Measurements from ENCODE around the gene DHX8. TPM values are rescaled to one million over a fixed set of nuclear protein-coding genes. Genes with fewer than 3 reads are reported as not detected.
"Not testable (repeated sequence)": the region's sequence is repeated elsewhere in the genome, so short reads cannot be mapped to it uniquely, and the experiment has no call there.

Gene DHX8
- total and polyA plus RNA-seq, 2 donors (not counting 1 experiment from before 2014, with no cell fraction given), result 31.2 to 42.3 TPM

DNA sequence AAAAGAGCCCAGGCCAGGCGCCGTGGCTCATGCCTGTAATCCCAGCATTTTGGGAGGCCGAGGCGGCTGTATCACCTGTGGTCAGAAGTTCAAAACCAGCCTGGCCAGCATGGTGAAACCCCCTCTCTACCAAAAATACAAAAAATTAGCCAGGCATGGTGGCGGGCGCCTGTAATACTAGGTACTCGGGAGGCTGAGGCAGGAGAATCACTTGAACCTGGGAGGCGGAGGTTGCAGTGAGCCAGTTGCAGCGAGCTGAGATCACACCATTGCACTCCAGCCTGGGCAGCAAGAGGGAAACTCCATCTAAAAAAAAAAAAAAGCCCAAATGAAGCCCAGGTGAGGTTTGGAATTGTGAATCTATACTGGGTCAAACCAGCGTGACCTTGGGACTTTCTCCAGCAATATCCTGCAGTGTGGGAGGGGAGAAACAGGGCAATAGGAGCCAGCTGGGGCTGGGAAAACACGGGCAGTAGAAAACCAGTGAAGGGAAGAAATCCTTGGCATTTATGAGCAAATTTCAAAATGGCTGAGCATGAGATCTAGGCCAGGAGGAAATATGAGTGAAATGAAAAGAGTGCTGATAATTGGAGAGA, 8.2 kb upstream of the DHX8 start:
- H3K4me2 ChIP-seq (ENCODE audit: extremely low read depth, insufficient read depth, low read length), result no peak overlapping the region
- DNase-seq (ENCODE audit: low read depth in 2 of 2), result no peak
- no peak overlapping the region for H3K4me3 ChIP-seq (replicated peaks in 1 of 4; ENCODE audit: control extremely low read depth in 1 of 4, insufficient read depth in 1 of 4, low read depth in 3 of 4, low read length in 4 of 4)
- H3K79me2 ChIP-seq (ENCODE audit: control insufficient read depth, insufficient read depth, low read length), result no peaks in the 10 kb centered on the region
- H3K27ac ChIP-seq (ENCODE audit: insufficient read depth, low read length), result no peak overlapping the region
- H3K27me3 ChIP-seq (ENCODE audit: control insufficient read depth, insufficient read depth, low read length), result no peaks in the 10 kb centered on the region
- H2AFZ ChIP-seq (ENCODE audit: low read length), result no peak overlapping the region
- no peaks in the 10 kb centered on the region for H3K36me3 ChIP-seq (ENCODE audit: control insufficient read depth, insufficient read depth, low read length)
- no peak overlapping the region for H3K9ac ChIP-seq (ENCODE audit: insufficient read depth, low read length)
- H3K9me3 ChIP-seq (ENCODE audit: control insufficient read depth, insufficient read depth, low read depth, low read length), result no peaks in the 10 kb centered on the region
- H3K4me1 ChIP-seq (ENCODE audit: control insufficient read depth, extremely low read depth, insufficient read depth, low read length), result no peaks in the 10 kb centered on the region
- no peaks in the 10 kb centered on the region for H4K20me1 ChIP-seq (ENCODE audit: control insufficient read depth, extremely low read depth, insufficient read depth, low read length)
- TF ChIP-seq EZH2 (IDR thresholded peaks at IDR 0.05; ENCODE audit: low read length, missing control alignments), result no peak
- no peak for TF ChIP-seq CTCF (conservative IDR thresholded peaks at IDR 0.05 in 1 of 2, IDR thresholded peaks at IDR 0.05 in 1 of 2; ENCODE audit: low read depth in 1 of 2, low read length in 2 of 2)

GRCh38 chr17:43476306-43476705, 7.5 kb upstream of the DHX8 start:
- H3K9ac ChIP-seq (ENCODE audit: insufficient read depth, low read length); H3K4me3 ChIP-seq (replicated peaks in 1 of 4; ENCODE audit: control extremely low read depth in 1 of 4, insufficient read depth in 1 of 4, low read depth in 3 of 4, low read length in 4 of 4); DNase-seq (ENCODE audit: low read depth in 2 of 2); H3K4me2 ChIP-seq (ENCODE audit: extremely low read depth, insufficient read depth, low read length); H3K79me2 ChIP-seq (ENCODE audit: control insufficient read depth, insufficient read depth, low read length); H2AFZ ChIP-seq (ENCODE audit: low read length); H3K9me3 ChIP-seq (ENCODE audit: control insufficient read depth, insufficient read depth, low read depth, low read length); H3K36me3 ChIP-seq (ENCODE audit: control insufficient read depth, insufficient read depth, low read length); H3K4me1 ChIP-seq (ENCODE audit: control insufficient read depth, extremely low read depth, insufficient read depth, low read length); H3K27me3 ChIP-seq (ENCODE audit: control insufficient read depth, insufficient read depth, low read length); H3K27ac ChIP-seq (ENCODE audit: insufficient read depth, low read length); H4K20me1 ChIP-seq (ENCODE audit: control insufficient read depth, extremely low read depth, insufficient read depth, low read length): not testable (repeated sequence)

DNA sequence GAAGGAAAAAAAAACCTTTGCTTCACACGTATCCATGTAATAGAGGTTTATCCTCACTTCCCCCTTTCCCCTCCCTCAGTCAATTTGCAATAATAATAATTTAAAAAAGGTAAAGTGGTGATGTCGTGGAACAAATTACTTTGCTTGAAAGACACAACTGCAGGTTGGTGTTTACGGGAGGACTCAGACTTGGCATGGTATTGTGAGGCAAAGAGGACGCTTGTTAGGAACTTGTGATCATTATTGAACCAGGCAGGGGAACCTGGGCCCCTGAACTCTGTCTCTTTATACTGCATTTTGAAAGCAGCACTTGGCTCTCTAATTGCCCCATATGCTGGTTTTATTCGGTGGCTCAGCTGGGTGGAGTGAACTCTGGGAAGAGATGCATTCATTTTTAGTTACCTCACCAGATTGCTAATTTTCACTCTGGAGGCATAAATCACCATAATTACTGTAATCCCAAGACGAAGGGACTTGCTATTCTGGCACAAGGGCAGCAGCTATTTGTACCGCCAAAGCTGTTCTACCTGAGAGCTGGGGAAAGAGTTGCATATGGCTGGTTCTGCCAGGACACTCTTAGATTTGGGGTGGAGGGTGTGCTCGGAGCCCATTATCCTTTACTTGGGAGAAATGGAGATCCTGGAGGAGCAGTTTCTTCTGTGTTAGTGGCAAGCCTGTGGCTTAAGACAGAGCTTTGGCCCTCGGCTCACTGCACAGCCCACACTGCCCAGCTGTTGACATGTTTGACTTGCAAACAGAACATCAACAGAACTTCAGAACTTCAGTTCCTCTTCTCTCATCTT, 5.7 kb upstream of the DHX8 start:
- no peaks in the 10 kb centered on the region for H3K36me3 ChIP-seq (ENCODE audit: control insufficient read depth, insufficient read depth, low read length)
- H2AFZ ChIP-seq (ENCODE audit: low read length), result peak overlapping the region; percentile 4
- H4K20me1 ChIP-seq (ENCODE audit: control insufficient read depth, extremely low read depth, insufficient read depth, low read length), result no peaks in the 10 kb centered on the region
- no peak for DNase-seq (ENCODE audit: low read depth in 2 of 2)
- H3K4me3 ChIP-seq (replicated peaks in 1 of 4; ENCODE audit: control extremely low read depth in 1 of 4, insufficient read depth in 1 of 4, low read depth in 3 of 4, low read length in 4 of 4), result no peak overlapping the region
- no peaks in the 10 kb centered on the region for H3K79me2 ChIP-seq (ENCODE audit: control insufficient read depth, insufficient read depth, low read length)
- no peaks in the 10 kb centered on the region for H3K4me1 ChIP-seq (ENCODE audit: control insufficient read depth, extremely low read depth, insufficient read depth, low read length)
- TF ChIP-seq CTCF (conservative IDR thresholded peaks at IDR 0.05 in 1 of 2, IDR thresholded peaks at IDR 0.05 in 1 of 2; ENCODE audit: low read depth in 1 of 2, low read length in 2 of 2) (no peak), EZH2 (IDR thresholded peaks at IDR 0.05; ENCODE audit: low read length, missing control alignments) (no peak)
- no peak overlapping the region for H3K27ac ChIP-seq (ENCODE audit: insufficient read depth, low read length)
- H3K9me3 ChIP-seq (ENCODE audit: control insufficient read depth, insufficient read depth, low read depth, low read length), result no peaks in the 10 kb centered on the region
- no peaks in the 10 kb centered on the region for H3K27me3 ChIP-seq (ENCODE audit: control insufficient read depth, insufficient read depth, low read length)
- H3K9ac ChIP-seq (ENCODE audit: insufficient read depth, low read length), result no peak overlapping the region
- H3K4me2 ChIP-seq (ENCODE audit: extremely low read depth, insufficient read depth, low read length), result no peak overlapping the region
